Tibial artery (tissue), 4 donors: ENCODE measurements around the gene MAD1L1.
"Not testable (repeated sequence)": the region's sequence is repeated elsewhere in the genome, so short reads cannot be mapped to it uniquely, and the experiment has no call there.

Experiments
- DNase-seq, 2 donors: peaks; one replicate each; pipeline ENCODE4 v3.0.0-alpha.2; 2019
- H3K27ac ChIP-seq, 2 donors: fragments of 200-600 bp; sonication (generic) in 1 of 2; 1 replicate in 1 of 2; 2 replicates in 1 of 2; pipeline ENCODE4 v1.5.1; 2018 to 2019; ENCODE audit warnings: mild to moderate bottlenecking in 1 of 2
- H3K27me3 ChIP-seq, 2 donors: fragments of 200-600 bp; sonication (generic) in 1 of 2; one replicate each; pipeline versions ENCODE4 v1.5.1 to v1.6.0; 2016 to 2019
- H3K36me3 ChIP-seq, 3 donors: fragments of 200-600 bp; sonication (generic) in 2 of 3; one replicate each; pipeline ENCODE4 v1.5.1; 2016 to 2019; ENCODE audit warnings: mild to moderate bottlenecking in 2 of 3
- H3K4me1 ChIP-seq, 4 donors: fragments of 200-600 bp; sonication (generic) in 2 of 4; 1 replicate in 3 of 4; 2 replicates in 1 of 4; pipeline ENCODE4 v1.5.1; 2016 to 2019
- H3K4me3 ChIP-seq, 2 donors: fragments of 200-600 bp; sonication (generic) in 1 of 2; 1 replicate in 1 of 2; 2 replicates in 1 of 2; pipeline ENCODE4 v1.5.1; 2018 to 2019; ENCODE audit warnings: mild to moderate bottlenecking in 2 of 2
- H3K9me3 ChIP-seq, 3 donors: fragments of 200-600 bp; sonication (generic) in 1 of 3; one replicate each; pipeline ENCODE4 v1.5.1; 2016 to 2019
- CTCF ChIP-seq, 2 experiments: fragments of 200-600 bp in 1 of 2; fragments of 450-650 bp in 1 of 2; IDR thresholded peaks; one replicate each; pipeline ENCODE4 v1.5.1; 2017 to 2019; ENCODE audit warnings: antibody characterized with exemption in 2 of 2, mild to moderate bottlenecking in 1 of 2, moderate library complexity in 1 of 2
- intact Hi-C: fragments of 100-400 bp; cut with DNase I; formaldehyde crosslinking; loops from one replicate; pipeline ENCODE4 v1.15.0; 2023; ENCODE audit warnings: low total_unique reads

The MAD1L1 gene

GRCh38 chr7:1883031-1883761 lies 349.5 kb downstream of the MAD1L1 start:
- Histone ChIP-seq H3K4me3 (no peak overlapping the region), H3K4me1 (no peaks in the 10 kb centered on the region), H3K36me3 (peaks cover 0 to 21% (median 5%) of the 10 kb centered on the region in 3 donors), H3K9me3 (peaks cover 0 to 2% (median 0%) of the 10 kb centered on the region in 3 donors), H3K27me3 (no peaks in the 10 kb centered on the region), H3K27ac (no peak overlapping the region)
- no peak for DNase-seq
- TF ChIP-seq CTCF (IDR thresholded peaks at IDR 0.05): no peak
- intact Hi-C loops: no loop called here

GRCh38 chr7:1882451-1882850 lies 350.3 kb downstream of the MAD1L1 start:
- no peaks in the 10 kb centered on the region for H3K27me3 ChIP-seq
- DNase-seq: no peak

DNA sequence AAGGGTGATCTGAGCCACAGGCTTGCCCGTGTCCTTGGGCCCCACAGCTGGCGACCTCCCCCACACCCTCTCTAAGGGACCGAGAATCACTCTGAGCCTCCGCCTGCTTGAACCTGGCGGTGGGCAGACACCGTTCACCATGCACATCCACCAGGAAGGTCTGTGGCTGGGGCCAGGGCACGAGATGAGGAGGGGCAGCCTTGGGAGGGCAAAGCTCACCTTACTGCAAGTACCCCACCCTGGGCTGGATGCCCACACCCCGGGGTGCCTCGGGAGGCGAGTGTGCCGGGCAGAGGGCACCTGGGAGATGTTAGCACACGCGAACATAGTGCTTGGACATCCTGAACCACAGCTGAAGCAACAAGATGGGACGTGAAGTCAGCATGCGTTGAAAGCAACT lies 350.8 kb downstream of the MAD1L1 start:
- Histone ChIP-seq H3K9me3 (peaks cover 0 to 8% (median 0%) of the 10 kb centered on the region in 3 donors), H3K4me3 (no peak overlapping the region), H3K27ac (no peak overlapping the region), H3K27me3 (no peaks in the 10 kb centered on the region), H3K4me1 (no peaks in the 10 kb centered on the region), H3K36me3 (peaks cover 0 to 9% (median 5%) of the 10 kb centered on the region in 3 donors)
- TF ChIP-seq CTCF (IDR thresholded peaks at IDR 0.05): no peak
- DNase-seq: no peak
- intact Hi-C loops: no loop called here

More at GRCh38 chr7:1882451-1882850, 350.3 kb downstream of the MAD1L1 start:
- Histone ChIP-seq H3K36me3 (peaks cover 0 to 14% (median 5%) of the 10 kb centered on the region in 3 donors), H3K4me1 (no peaks in the 10 kb centered on the region), H3K9me3 (peaks cover 0 to 8% (median 0%) of the 10 kb centered on the region in 3 donors), H3K4me3 (no peak overlapping the region), H3K27ac (no peak overlapping the region)
- intact Hi-C loops: no loop called here
- TF ChIP-seq CTCF (IDR thresholded peaks at IDR 0.05): no peak

DNA sequence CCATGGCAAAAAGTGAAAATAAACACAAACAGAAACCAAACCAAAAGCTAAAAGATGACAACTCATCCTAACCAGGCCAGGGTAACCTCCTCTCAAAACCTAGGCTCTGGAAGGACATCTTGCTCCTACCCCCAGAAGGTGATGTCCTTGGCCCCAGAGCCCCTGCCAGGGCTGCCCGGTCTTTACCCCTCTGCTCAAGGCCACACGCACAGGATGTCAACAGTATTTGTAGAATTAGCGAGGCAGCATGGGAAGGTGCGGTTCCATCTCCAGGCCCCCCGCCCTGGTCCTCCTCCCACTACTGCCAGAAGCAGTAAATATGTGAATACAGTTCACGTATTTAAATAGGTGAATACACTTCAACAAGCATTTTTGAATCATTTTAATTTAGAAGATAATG lies 356.1 kb downstream of the MAD1L1 start:
- intact Hi-C loops: not testable (repeated sequence)

GRCh38 chr7:1875392-1876199 lies 357.1 kb downstream of the MAD1L1 start:
- H3K27ac ChIP-seq, H3K4me3 ChIP-seq, H3K36me3 ChIP-seq, H3K4me1 ChIP-seq, DNase-seq, intact Hi-C loops, H3K9me3 ChIP-seq, H3K27me3 ChIP-seq: not testable (repeated sequence)

More for the DNA sequence above, 356.1 kb downstream of the MAD1L1 start:
- H3K4me1 ChIP-seq, H3K27ac ChIP-seq, DNase-seq, H3K9me3 ChIP-seq, H3K36me3 ChIP-seq, H3K27me3 ChIP-seq, H3K4me3 ChIP-seq: not testable (repeated sequence)

DNA sequence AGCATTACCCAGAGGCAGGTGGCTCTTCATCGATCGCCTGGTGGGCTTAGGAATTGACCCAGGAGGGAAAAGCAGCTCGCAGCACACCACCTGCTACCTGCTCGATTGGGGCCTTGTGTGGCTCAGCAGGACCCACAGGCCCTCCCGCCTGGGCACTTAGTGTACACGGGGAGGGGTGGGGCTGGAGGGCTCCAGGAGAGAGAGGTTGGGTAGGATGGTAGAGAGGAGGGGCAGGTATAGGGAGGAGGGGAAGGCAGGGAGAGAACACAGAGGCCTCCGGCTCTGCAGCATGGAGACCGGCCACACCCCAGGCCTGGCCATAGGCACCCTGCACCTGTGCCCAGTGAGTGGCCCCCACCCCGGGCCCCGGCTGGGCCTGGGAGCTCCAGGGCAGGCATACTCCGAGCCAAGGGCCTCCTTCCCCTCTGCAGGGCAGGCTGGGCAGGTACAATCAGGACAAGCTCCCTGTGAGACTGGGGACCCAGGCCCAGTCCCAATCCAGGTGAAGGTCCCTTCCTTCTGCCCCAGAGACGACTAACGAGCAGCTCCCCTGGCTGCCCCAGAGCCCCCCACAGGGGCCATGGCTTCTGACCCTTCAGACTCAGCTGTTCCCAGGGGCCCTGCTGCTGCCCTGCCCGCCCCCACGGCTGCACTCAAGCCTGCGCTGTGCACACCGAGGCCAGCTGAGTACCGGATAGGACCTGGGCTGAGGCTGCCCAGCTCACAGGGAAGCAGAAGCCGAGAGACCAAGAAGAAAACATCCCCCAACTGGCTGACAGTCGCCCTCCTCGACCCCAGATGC lies 358.0 kb downstream of the MAD1L1 start:
- H3K27me3 ChIP-seq, H3K27ac ChIP-seq, H3K9me3 ChIP-seq, H3K36me3 ChIP-seq, H3K4me3 ChIP-seq, H3K4me1 ChIP-seq, intact Hi-C loops, DNase-seq: not testable (repeated sequence)
